Sciatic nerve (tissue), 1 donor: ENCODE measurements around the gene CSRP2. TPM values are rescaled to one million over a fixed set of nuclear protein-coding genes. Genes with fewer than 3 reads are reported as not detected.

Source experiments
- total RNA-seq: library from RNA; stranded (reverse); fragmentation: NEBNext Ultra II Directional; extraction: Animal tissue kit (Norgen Biotek cat#: 25700); gene quantifications from one replicate; pipeline ENCODE4 v1.2.1, GENCODE V29; 2021
- donor health status: DM: no; HTN: no; CAD: no.

CSRP2 gene
- total RNA-seq, 1 donor from 2014 or later = 28.8 TPM

Other genes starting within 250 kb of the CSRP2 start
- 67.3 TPM for gene ZDHHC17, start 114.9 kb downstream of the CSRP2 start, total RNA-seq
- gene E2F7, start 186.6 kb upstream of the CSRP2 start, total RNA-seq = 0.27 TPM